Retina (tissue), 1 donor: ENCODE data around the gene TRIM27.
"Not testable (repeated sequence)": the region's sequence is repeated elsewhere in the genome, so short reads cannot be mapped to it uniquely, and the experiment has no call there.

ENCODE experiments used
- DNase-seq: peaks from one replicate; pipeline ENCODE4 v3.0.0-alpha.2; 2016

TRIM27 gene

GRCh38 chr6:28862077-28862476 lies 61.7 kb downstream of the TRIM27 start:
- no peak for DNase-seq

- no peak for DNase-seq
These were observed 62.4 kb downstream of the TRIM27 start for GRCh38 chr6:28861339-28861738.

GRCh38 chr6:28860581-28860980 lies 63.2 kb downstream of the TRIM27 start:
- DNase-seq, result no peak

- no peak for DNase-seq
These were observed 64.8 kb downstream of the TRIM27 start for GRCh38 chr6:28858963-28859362.

GRCh38 chr6:28856620-28857005 lies 67.2 kb downstream of the TRIM27 start:
- DNase-seq, result no peak

- DNase-seq, result not testable (repeated sequence)
These were observed 69.4 kb downstream of the TRIM27 start for GRCh38 chr6:28854405-28854804.
